HL-60 (cell line): ENCODE data around the gene IMPACT.

Source experiments
- DNase-seq, 2 experiments: peaks; one replicate each; pipeline ENCODE4 v3.0.0-alpha.2; 2010 to 2020; ENCODE audit warnings: low read depth in 1 of 2, low spot score in 1 of 2
- H3K27ac ChIP-seq: fragments of 250-450 bp; sonication (Bioruptor Pico); replicated peaks from 2 replicates; pipeline ENCODE4 v1.5.1; 2020; ENCODE audit warnings: mild to moderate bottlenecking, moderate library complexity
- H3K27me3 ChIP-seq: fragments of 250-450 bp; sonication (Bioruptor Pico); 2 replicates; pipeline ENCODE4 v1.5.1; 2021; ENCODE audit warnings: mild to moderate bottlenecking, moderate library complexity; ENCODE audit not compliant: insufficient read depth, poor library complexity, severe bottlenecking
- H3K4me3 ChIP-seq: replicated peaks from 2 replicates; pipeline ENCODE4 v1.5.1; 2011; ENCODE audit warnings: mild to moderate bottlenecking, control low read depth, low read length; ENCODE audit not compliant: insufficient read depth
- GABPA ChIP-seq: IDR thresholded peaks from 2 replicates; pipeline ENCODE4 v1.6.1; 2012; ENCODE audit warnings: low read depth
- POLR2AphosphoS5 ChIP-seq: IDR thresholded peaks from 2 replicates; pipeline ENCODE4 v1.6.1; 2012; ENCODE audit warnings: low read depth
- SPI1 ChIP-seq: IDR thresholded peaks from 2 replicates; pipeline ENCODE4 v1.6.1; 2012; ENCODE audit warnings: low read depth, mild to moderate bottlenecking, borderline replicate concordance
- TF ChIP-seq, protein P1 (sequence below): IDR thresholded peaks from one replicate; pipeline ENCODE4 v1.5.1; 2011; ENCODE audit warnings: low read length, control low read depth, inconsistent platforms; ENCODE audit not compliant: insufficient read depth
- TF ChIP-seq, protein P2 (sequence below): IDR thresholded peaks from 2 replicates; pipeline ENCODE4 v1.6.1; 2012; ENCODE audit warnings: low read depth; ENCODE audit not compliant: insufficient replicate concordance

The IMPACT gene

GRCh38 chr18:24486684-24487083 is 60.2 kb downstream of the IMPACT start:
- Histone ChIP-seq H3K27me3 (no peaks in the 10 kb centered on the region), H3K4me3 (no peak overlapping the region), H3K27ac (no peak overlapping the region)
- TF ChIP-seq, protein P1, sequence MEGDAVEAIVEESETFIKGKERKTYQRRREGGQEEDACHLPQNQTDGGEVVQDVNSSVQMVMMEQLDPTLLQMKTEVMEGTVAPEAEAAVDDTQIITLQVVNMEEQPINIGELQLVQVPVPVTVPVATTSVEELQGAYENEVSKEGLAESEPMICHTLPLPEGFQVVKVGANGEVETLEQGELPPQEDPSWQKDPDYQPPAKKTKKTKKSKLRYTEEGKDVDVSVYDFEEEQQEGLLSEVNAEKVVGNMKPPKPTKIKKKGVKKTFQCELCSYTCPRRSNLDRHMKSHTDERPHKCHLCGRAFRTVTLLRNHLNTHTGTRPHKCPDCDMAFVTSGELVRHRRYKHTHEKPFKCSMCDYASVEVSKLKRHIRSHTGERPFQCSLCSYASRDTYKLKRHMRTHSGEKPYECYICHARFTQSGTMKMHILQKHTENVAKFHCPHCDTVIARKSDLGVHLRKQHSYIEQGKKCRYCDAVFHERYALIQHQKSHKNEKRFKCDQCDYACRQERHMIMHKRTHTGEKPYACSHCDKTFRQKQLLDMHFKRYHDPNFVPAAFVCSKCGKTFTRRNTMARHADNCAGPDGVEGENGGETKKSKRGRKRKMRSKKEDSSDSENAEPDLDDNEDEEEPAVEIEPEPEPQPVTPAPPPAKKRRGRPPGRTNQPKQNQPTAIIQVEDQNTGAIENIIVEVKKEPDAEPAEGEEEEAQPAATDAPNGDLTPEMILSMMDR, result no peak
- TF ChIP-seq POLR2AphosphoS5 (no peak), SPI1 (no peak)
- no peak for DNase-seq

DNA sequence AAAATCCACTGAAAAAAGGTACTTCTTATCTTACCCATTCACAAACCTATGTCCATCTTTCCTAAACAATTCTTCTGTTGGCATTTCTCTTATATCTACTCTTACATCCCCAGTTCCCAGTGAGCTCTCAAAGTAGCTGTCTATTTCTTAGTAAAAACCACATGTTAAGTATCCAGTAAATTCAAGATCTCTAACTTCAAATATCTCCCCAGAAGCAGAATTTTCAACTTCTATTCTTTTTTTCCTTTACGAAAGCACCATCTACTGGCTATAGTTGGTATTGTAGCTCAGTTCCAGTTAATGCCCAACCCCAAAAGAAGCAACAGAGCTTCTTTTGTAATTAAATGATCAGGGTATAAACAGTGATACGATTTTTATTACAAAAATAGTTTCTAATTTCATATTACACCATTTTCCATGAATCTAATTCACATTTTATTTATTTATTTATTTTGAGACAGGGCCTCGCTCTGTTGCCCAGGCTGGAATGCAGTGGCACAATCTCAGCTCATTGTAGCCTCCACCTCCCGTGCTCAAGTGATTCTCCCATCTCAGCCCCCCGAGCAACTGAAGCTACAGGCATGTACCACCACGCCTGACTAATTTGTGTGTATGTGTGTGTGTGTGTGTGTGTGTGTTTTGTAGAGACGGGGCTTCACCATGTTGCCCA is 62.5 kb downstream of the IMPACT start:
- DNase-seq, result peak; percentile 41 to 47
- TF ChIP-seq, protein P1, result peak; percentile 58
- TF ChIP-seq GABPA, result no peak
- no peak for TF ChIP-seq SPI1
- H3K4me3 ChIP-seq, result no peak overlapping the region
- peak overlapping the region; percentile 43 for H3K27ac ChIP-seq
- H3K27me3 ChIP-seq, result no peaks in the 10 kb centered on the region

GRCh38 chr18:24490539-24490938 is 64.1 kb downstream of the IMPACT start:
- H3K27me3 ChIP-seq, result no peaks in the 10 kb centered on the region
- no peak overlapping the region; the same call in 1 of the 2 replicates for H3K27ac ChIP-seq
- TF ChIP-seq POLR2AphosphoS5 (no peak), SPI1 (peak; percentile 91)
- DNase-seq, result peak; percentile 66 to 75
- no peak overlapping the region for H3K4me3 ChIP-seq

- Histone ChIP-seq H3K27ac (no peak overlapping the region), H3K4me3 (no peak overlapping the region), H3K27me3 (no peaks in the 10 kb centered on the region)
- no peak for DNase-seq
- TF ChIP-seq, protein P2, sequence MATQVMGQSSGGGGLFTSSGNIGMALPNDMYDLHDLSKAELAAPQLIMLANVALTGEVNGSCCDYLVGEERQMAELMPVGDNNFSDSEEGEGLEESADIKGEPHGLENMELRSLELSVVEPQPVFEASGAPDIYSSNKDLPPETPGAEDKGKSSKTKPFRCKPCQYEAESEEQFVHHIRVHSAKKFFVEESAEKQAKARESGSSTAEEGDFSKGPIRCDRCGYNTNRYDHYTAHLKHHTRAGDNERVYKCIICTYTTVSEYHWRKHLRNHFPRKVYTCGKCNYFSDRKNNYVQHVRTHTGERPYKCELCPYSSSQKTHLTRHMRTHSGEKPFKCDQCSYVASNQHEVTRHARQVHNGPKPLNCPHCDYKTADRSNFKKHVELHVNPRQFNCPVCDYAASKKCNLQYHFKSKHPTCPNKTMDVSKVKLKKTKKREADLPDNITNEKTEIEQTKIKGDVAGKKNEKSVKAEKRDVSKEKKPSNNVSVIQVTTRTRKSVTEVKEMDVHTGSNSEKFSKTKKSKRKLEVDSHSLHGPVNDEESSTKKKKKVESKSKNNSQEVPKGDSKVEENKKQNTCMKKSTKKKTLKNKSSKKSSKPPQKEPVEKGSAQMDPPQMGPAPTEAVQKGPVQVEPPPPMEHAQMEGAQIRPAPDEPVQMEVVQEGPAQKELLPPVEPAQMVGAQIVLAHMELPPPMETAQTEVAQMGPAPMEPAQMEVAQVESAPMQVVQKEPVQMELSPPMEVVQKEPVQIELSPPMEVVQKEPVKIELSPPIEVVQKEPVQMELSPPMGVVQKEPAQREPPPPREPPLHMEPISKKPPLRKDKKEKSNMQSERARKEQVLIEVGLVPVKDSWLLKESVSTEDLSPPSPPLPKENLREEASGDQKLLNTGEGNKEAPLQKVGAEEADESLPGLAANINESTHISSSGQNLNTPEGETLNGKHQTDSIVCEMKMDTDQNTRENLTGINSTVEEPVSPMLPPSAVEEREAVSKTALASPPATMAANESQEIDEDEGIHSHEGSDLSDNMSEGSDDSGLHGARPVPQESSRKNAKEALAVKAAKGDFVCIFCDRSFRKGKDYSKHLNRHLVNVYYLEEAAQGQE, result no peak
- TF ChIP-seq POLR2AphosphoS5 (no peak), GABPA (no peak), SPI1 (no peak)
- TF ChIP-seq, protein P1, result no peak
Measured at GRCh38 chr18:24491927-24492834, 65.7 kb downstream of the IMPACT start.

DNA sequence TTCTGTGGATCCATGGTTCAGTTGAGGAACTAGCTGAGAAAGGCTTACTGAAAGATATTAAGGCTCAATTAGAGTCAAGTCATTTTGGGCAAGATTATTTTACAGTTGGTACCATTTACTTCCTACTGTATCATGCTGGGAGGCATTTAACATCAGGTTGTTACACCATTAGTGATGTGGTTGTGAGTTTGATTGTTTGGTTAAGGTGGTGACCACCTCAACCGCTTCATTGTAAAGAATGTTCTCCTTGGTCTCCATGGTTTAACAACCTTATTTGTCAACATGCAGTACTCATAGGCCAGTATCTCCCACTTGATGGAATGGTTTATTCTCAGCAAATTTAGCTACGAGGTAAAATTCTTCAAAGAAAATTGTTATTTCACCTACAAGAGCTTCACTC is 68.1 kb downstream of the IMPACT start:
- Histone ChIP-seq H3K27me3 (no peaks in the 10 kb centered on the region), H3K4me3 (no peak overlapping the region), H3K27ac (no peak overlapping the region)
- TF ChIP-seq, protein P1, result no peak
- TF ChIP-seq, protein P2, result no peak
- TF ChIP-seq GABPA, result no peak
- TF ChIP-seq SPI1, result no peak
- no peak for TF ChIP-seq POLR2AphosphoS5
- DNase-seq, result no peak
